ENCODE measurements around the gene HAS3.

The HAS3 gene

DNA sequence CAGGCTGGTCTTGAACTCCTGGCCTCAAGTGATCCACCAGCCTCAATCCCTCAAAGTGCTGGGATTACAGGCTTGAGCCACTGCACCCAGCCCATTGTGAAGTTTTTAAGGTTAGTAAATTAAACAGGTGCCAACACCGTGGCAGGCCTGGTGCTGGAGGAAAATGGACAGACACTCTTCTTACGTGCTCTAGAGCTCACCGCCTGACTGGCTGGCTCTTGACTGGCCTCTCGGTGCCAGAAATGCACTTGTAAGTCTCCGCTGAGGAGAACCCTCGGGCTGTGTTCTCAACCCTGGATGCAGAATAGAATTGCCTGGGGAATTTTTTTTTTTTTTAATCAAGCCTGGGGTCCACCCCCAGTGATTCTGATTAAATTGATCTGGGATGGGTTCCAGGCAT, 10.3 kb upstream of the HAS3 start:
- no peak for TF ChIP-seq ARNTL (CRISPR knock-in tag; IDR thresholded peaks at IDR 0.05; ENCODE audit: borderline replicate concordance, low read depth)
- TF ChIP-seq CREB5 (CRISPR knock-in tag; IDR thresholded peaks at IDR 0.05; ENCODE audit: low read depth): no peak
- TF ChIP-seq BACH2 (CRISPR knock-in tag; IDR thresholded peaks at IDR 0.05; ENCODE audit: borderline replicate concordance): no peak
- TF ChIP-seq SNAI2 (CRISPR knock-in tag; IDR thresholded peaks at IDR 0.05): no peak
- no peak for TF ChIP-seq RARB (CRISPR knock-in tag; IDR thresholded peaks at IDR 0.05)
- no peak for TF ChIP-seq POU6F1 (CRISPR knock-in tag; IDR thresholded peaks at IDR 0.05; ENCODE audit: borderline replicate concordance, low read depth)
- ATAC-seq: no peak

GRCh38 chr16:69100071-69100691, 5.3 kb upstream of the HAS3 start:
- no peak for ATAC-seq
- TF ChIP-seq ZFP3 (CRISPR knock-in tag; IDR thresholded peaks at IDR 0.05) (no peak), ZNF565 (CRISPR knock-in tag; conservative IDR thresholded peaks at IDR 0.05; ENCODE audit: low read depth) (no peak), ZNF70 (CRISPR knock-in tag; IDR thresholded peaks at IDR 0.05) (no peak), PPARA (CRISPR knock-in tag; IDR thresholded peaks at IDR 0.05; ENCODE audit: borderline replicate concordance) (no peak), CSDC2 (CRISPR knock-in tag; IDR thresholded peaks at IDR 0.05) (no peak), ISL1 (CRISPR knock-in tag; IDR thresholded peaks at IDR 0.05) (no peak), ZFP30 (CRISPR knock-in tag; IDR thresholded peaks at IDR 0.05) (no peak), RARB (CRISPR knock-in tag; IDR thresholded peaks at IDR 0.05) (no peak), SNAI2 (CRISPR knock-in tag; IDR thresholded peaks at IDR 0.05) (no peak), ZC3H10 (CRISPR knock-in tag; IDR thresholded peaks at IDR 0.05) (no peak), TCF4 (CRISPR knock-in tag; IDR thresholded peaks at IDR 0.05; ENCODE audit: borderline replicate concordance) (no peak), CREB5 (CRISPR knock-in tag; IDR thresholded peaks at IDR 0.05; ENCODE audit: low read depth) (no peak), CSRNP3 (CRISPR knock-in tag; IDR thresholded peaks at IDR 0.05) (no peak), ARNTL (CRISPR knock-in tag; IDR thresholded peaks at IDR 0.05; ENCODE audit: borderline replicate concordance, low read depth) (no peak), BACH2 (CRISPR knock-in tag; IDR thresholded peaks at IDR 0.05; ENCODE audit: borderline replicate concordance) (no peak), POU6F1 (CRISPR knock-in tag; IDR thresholded peaks at IDR 0.05; ENCODE audit: borderline replicate concordance, low read depth) (no peak), ESRRG (CRISPR knock-in tag; IDR thresholded peaks at IDR 0.05) (no peak), TSHZ2 (CRISPR knock-in tag; IDR thresholded peaks at IDR 0.05) (no peak), TOX (CRISPR knock-in tag; IDR thresholded peaks at IDR 0.05; ENCODE audit: borderline replicate concordance) (no peak)
